Parathyroid adenoma (tissue), 2 donors: ENCODE results near the gene CCL8.

ENCODE experiments used
- H2AFZ ChIP-seq: fragments of 300-600 bp; sonication (generic); one replicate; pipeline ENCODE4 v1.7.0; 2017; ENCODE audit warnings: antibody characterized with exemption, mild to moderate bottlenecking
- H3K27ac ChIP-seq: fragments of 300-600 bp; sonication (generic); one replicate; pipeline ENCODE4 v1.7.0; 2017
- H3K27me3 ChIP-seq: fragments of 300-600 bp; sonication (generic); one replicate; pipeline ENCODE4 v1.7.0; 2017; ENCODE audit warnings: low read length; ENCODE audit not compliant: control insufficient read depth, insufficient read depth
- H3K36me3 ChIP-seq: fragments of 300-600 bp; sonication (generic); one replicate; pipeline ENCODE4 v1.7.0; 2017; ENCODE audit warnings: low read length; ENCODE audit not compliant: control insufficient read depth, insufficient read depth
- H3K4me1 ChIP-seq: fragments of 300-600 bp; sonication (generic); one replicate; pipeline ENCODE4 v1.7.0; 2017; ENCODE audit warnings: control low read depth
- H3K4me2 ChIP-seq: fragments of 300-600 bp; sonication (generic); one replicate; pipeline ENCODE4 v1.7.0; 2017; ENCODE audit warnings: low read length
- H3K4me3 ChIP-seq: fragments of 300-600 bp; sonication (generic); one replicate; pipeline ENCODE4 v1.7.0; 2017; ENCODE audit warnings: low read depth, low read length
- H3K79me2 ChIP-seq: fragments of 300-600 bp; sonication (generic); one replicate; pipeline ENCODE4 v1.7.0; 2017; ENCODE audit warnings: control low read depth
- H3K9ac ChIP-seq: fragments of 300-600 bp; sonication (generic); one replicate; pipeline ENCODE4 v1.7.0; 2017; ENCODE audit warnings: mild to moderate bottlenecking
- H3K9me3 ChIP-seq: fragments of 300-600 bp; sonication (generic); one replicate; pipeline ENCODE4 v1.7.0; 2017; ENCODE audit warnings: low read length; ENCODE audit not compliant: control insufficient read depth
- CTCF ChIP-seq: fragments of 300-600 bp; sonication (generic); IDR thresholded peaks from one replicate; pipeline ENCODE4 v1.7.0; 2017; ENCODE audit warnings: antibody characterized with exemption, mild to moderate bottlenecking
- donor health status: primary hyperparathyroidism.

The CCL8 gene

GRCh38 chr17:34369571-34369970 lies 50.3 kb downstream of the CCL8 start:
- no peak overlapping the region for H3K4me3 ChIP-seq
- H3K9me3 ChIP-seq, result no peaks in the 10 kb centered on the region
- no peaks in the 10 kb centered on the region for H3K4me1 ChIP-seq
- H3K27ac ChIP-seq, result no peak overlapping the region
- TF ChIP-seq CTCF, result no peak
- no peaks in the 10 kb centered on the region for H3K27me3 ChIP-seq
- no peak overlapping the region for H3K9ac ChIP-seq
- no peak overlapping the region for H2AFZ ChIP-seq
- H3K4me2 ChIP-seq, result no peak overlapping the region
- H3K79me2 ChIP-seq, result no peaks in the 10 kb centered on the region
- no peaks in the 10 kb centered on the region for H3K36me3 ChIP-seq

- Histone ChIP-seq H3K4me3 (no peak overlapping the region), H2AFZ (no peak overlapping the region), H3K4me2 (no peak overlapping the region), H3K9ac (no peak overlapping the region), H3K36me3 (no peaks in the 10 kb centered on the region), H3K79me2 (no peaks in the 10 kb centered on the region), H3K27me3 (no peaks in the 10 kb centered on the region), H3K4me1 (no peaks in the 10 kb centered on the region), H3K27ac (no peak overlapping the region), H3K9me3 (no peaks in the 10 kb centered on the region)
- no peak for TF ChIP-seq CTCF
Observed at GRCh38 chr17:34370376-34370996, 51.3 kb downstream of the CCL8 start.

- Histone ChIP-seq H3K4me1 (no peaks in the 10 kb centered on the region), H3K9me3 (no peaks in the 10 kb centered on the region), H3K27ac (no peak overlapping the region), H3K9ac (no peak overlapping the region), H3K36me3 (no peaks in the 10 kb centered on the region), H3K4me3 (no peak overlapping the region), H3K4me2 (no peak overlapping the region), H2AFZ (no peak overlapping the region), H3K27me3 (no peaks in the 10 kb centered on the region), H3K79me2 (no peaks in the 10 kb centered on the region)
- TF ChIP-seq CTCF, result no peak
Observed at GRCh38 chr17:34370997-34371395, 51.8 kb downstream of the CCL8 start.
